H1 (cell line): ENCODE data around the gene TPRA1. TPM values are rescaled to one million over a fixed set of nuclear protein-coding genes. Genes with fewer than 3 reads are reported as not detected.

Source experiments
- CTCF ChIA-PET: fragments of 300-600 bp; sonication (Branson Sonifier 250); formaldehyde crosslinking; loops from one replicate; lab custom pipeline; 2021; ENCODE audit not compliant: partially characterized antibody; lab: Charles Lee
- POLR2A ChIA-PET: fragments of 300-600 bp; sonication (Branson Sonifier 250); formaldehyde crosslinking; loops from one replicate; lab custom pipeline; 2021; ENCODE audit warnings: inconsistent platforms; ENCODE audit not compliant: partially characterized antibody; lab: Charles Lee
- DNase-seq, 2 experiments: peaks; one replicate each; pipeline versions ENCODE4 v3.0.0 to v3.0.0-alpha.2; 2010 to 2022; ENCODE audit warnings: low spot score in 2 of 2, low read depth in 1 of 2, mixed read lengths in 1 of 2
- FAIRE-seq: peaks from 2 replicates; lab custom pipeline; 2011; peaks lifted over from hg19 to GRCh38; lab: Jason Lieb, UNC
- H2AFZ ChIP-seq: 2 replicates; pipeline ENCODE4 v1.8.1; 2012; ENCODE audit warnings: low read length, inconsistent platforms
- H2AK5ac ChIP-seq: 2 replicates; pipeline ENCODE4 v1.6.1; 2013; ENCODE audit warnings: low read depth, low read length
- H2BK120ac ChIP-seq: replicated peaks from 2 replicates; pipeline ENCODE3; 2013; ENCODE audit warnings: low read depth, low read length, inconsistent platforms
- H2BK12ac ChIP-seq: 2 replicates; pipeline ENCODE4 v1.6.1; 2013; ENCODE audit warnings: low read depth, low read length
- H2BK15ac ChIP-seq: 2 replicates; pipeline ENCODE4 v1.6.1; 2013; ENCODE audit warnings: low read length
- H2BK20ac ChIP-seq: 2 replicates; pipeline ENCODE4 v1.6.1; 2013; ENCODE audit warnings: low read length
- H2BK5ac ChIP-seq: 2 replicates; pipeline ENCODE4 v1.6.1; 2013; ENCODE audit warnings: low read depth, low read length
- H3K14ac ChIP-seq: 2 replicates; pipeline ENCODE4 v1.6.1; 2013; ENCODE audit warnings: inconsistent platforms; ENCODE audit not compliant: insufficient read length
- H3K18ac ChIP-seq: 2 replicates; pipeline ENCODE4 v1.6.1; 2013; ENCODE audit warnings: low read length; ENCODE audit errors: extremely low read depth
- H3K23ac ChIP-seq: 2 replicates; pipeline ENCODE4 v1.6.1; 2013; ENCODE audit warnings: inconsistent platforms; ENCODE audit not compliant: insufficient read length
- H3K23me2 ChIP-seq: 2 replicates; pipeline ENCODE4 v1.6.1; 2013; ENCODE audit warnings: low read depth, low read length
- H3K27ac ChIP-seq: 2 replicates; pipeline ENCODE4 v1.6.1; 2011; ENCODE audit warnings: low read depth, low read length, inconsistent platforms
- H3K27me3 ChIP-seq, 4 experiments: replicated peaks in 1 of 4; 1 replicate in 1 of 4; 2 replicates in 3 of 4; pipeline versions ENCODE4 v1.6.1 to v1.8.1; 2011 to 2013; ENCODE audit warnings: low read length in 3 of 4, mild to moderate bottlenecking in 3 of 4, inconsistent platforms in 2 of 4, mixed read lengths in 2 of 4, moderate library complexity in 1 of 4; ENCODE audit not compliant: control insufficient read depth in 3 of 4, insufficient read depth in 3 of 4; ENCODE audit errors: extremely low read depth in 1 of 4
- H3K36me3 ChIP-seq, 4 experiments: 2 replicates each; pipeline versions ENCODE4 v1.6.1 to v1.8.1; 2011 to 2013; ENCODE audit warnings: mild to moderate bottlenecking in 4 of 4, low read length in 3 of 4, moderate library complexity in 2 of 4, control low read depth in 1 of 4, inconsistent platforms in 1 of 4; ENCODE audit not compliant: insufficient read depth in 4 of 4, control insufficient read depth in 2 of 4
- H3K4ac ChIP-seq: replicated peaks from 2 replicates; pipeline ENCODE3; 2013; ENCODE audit warnings: low read length, low read depth, mixed read lengths, inconsistent platforms; ENCODE audit not compliant: insufficient read length
- H3K4me1 ChIP-seq, 4 experiments: replicated peaks in 1 of 4; 1 replicate in 1 of 4; 2 replicates in 3 of 4; pipeline versions ENCODE4 v1.6.1 to v1.8.1; 2011 to 2013; ENCODE audit warnings: low read length in 3 of 4, inconsistent platforms in 2 of 4, mixed read lengths in 1 of 4; ENCODE audit not compliant: insufficient read depth in 4 of 4, control insufficient read depth in 3 of 4
- H3K4me2 ChIP-seq, 2 experiments: 2 replicates each; pipeline versions ENCODE4 v1.6.1 to v1.8.1; 2011 to 2013; ENCODE audit warnings: low read depth in 2 of 2, low read length in 2 of 2, control low read depth in 1 of 2, inconsistent platforms in 1 of 2, mild to moderate bottlenecking in 1 of 2; ENCODE audit not compliant: insufficient read depth in 1 of 2
- H3K4me3 ChIP-seq, 4 experiments: fragments of 200-600, 300-600 bp in 1 of 4; sonication (generic), shearing (Covaris generic), sonication (Bioruptor Twin) in 1 of 4; 2 replicates each; pipeline versions ENCODE4 v1.5.1 to v1.8.1; 2011 to 2016; ENCODE audit warnings: low read length in 4 of 4, low read depth in 3 of 4, control low read depth in 2 of 4, inconsistent platforms in 2 of 4, mild to moderate bottlenecking in 2 of 4, mixed read lengths in 1 of 4, moderate library complexity in 1 of 4; ENCODE audit not compliant: insufficient read depth in 2 of 4; ENCODE audit errors: extremely low read depth in 1 of 4
- H3K56ac ChIP-seq: replicated peaks from 2 replicates; pipeline ENCODE3; 2013; ENCODE audit warnings: low read depth, mild to moderate bottlenecking, mixed read lengths, low read length, inconsistent platforms; ENCODE audit not compliant: insufficient read length
- H3K79me1 ChIP-seq: 2 replicates; pipeline ENCODE4 v1.6.1; 2013; ENCODE audit warnings: low read depth, low read length, control low read depth
- H3K79me2 ChIP-seq, 2 experiments: 2 replicates each; pipeline versions ENCODE4 v1.6.1 to v1.8.1; 2012 to 2013; ENCODE audit warnings: low read length in 2 of 2, mild to moderate bottlenecking in 2 of 2, inconsistent platforms in 1 of 2; ENCODE audit not compliant: insufficient read depth in 2 of 2, control insufficient read depth in 1 of 2
- H3K9ac ChIP-seq, 4 experiments: replicated peaks in 1 of 4; 1 replicate in 1 of 4; 2 replicates in 3 of 4; pipeline versions ENCODE4 v1.6.1 to v1.8.1; 2011 to 2013; ENCODE audit warnings: low read depth in 3 of 4, low read length in 3 of 4, control low read depth in 2 of 4, mild to moderate bottlenecking in 2 of 4, moderate library complexity in 2 of 4, inconsistent platforms in 1 of 4; ENCODE audit errors: extremely low read depth in 1 of 4
- H3K9me3 ChIP-seq, 2 experiments: 2 replicates each; pipeline versions ENCODE4 v1.6.1 to v1.8.1; 2012 to 2013; ENCODE audit warnings: mild to moderate bottlenecking in 2 of 2, moderate library complexity in 2 of 2, control low read depth in 1 of 2, inconsistent platforms in 1 of 2, low read depth in 1 of 2, low read length in 1 of 2, mixed read lengths in 1 of 2; ENCODE audit not compliant: insufficient read depth in 2 of 2
- H4K20me1 ChIP-seq, 2 experiments: replicated peaks in 1 of 2; 2 replicates each; pipeline versions ENCODE3 to v1.8.1; 2011 to 2013; ENCODE audit warnings: inconsistent platforms in 2 of 2, low read length in 2 of 2, mild to moderate bottlenecking in 1 of 2; ENCODE audit not compliant: insufficient read depth in 2 of 2, control insufficient read depth in 1 of 2
- H4K5ac ChIP-seq: 2 replicates; pipeline ENCODE4 v1.6.1; 2013; ENCODE audit warnings: low read length, low read depth, mixed read lengths, inconsistent platforms; ENCODE audit not compliant: insufficient read length
- H4K8ac ChIP-seq: 2 replicates; pipeline ENCODE4 v1.8.0; 2013; ENCODE audit warnings: mild to moderate bottlenecking, moderate library complexity, low read length, inconsistent platforms; ENCODE audit not compliant: insufficient read depth; ENCODE audit errors: extremely low read depth
- H4K91ac ChIP-seq: replicated peaks from 2 replicates; pipeline ENCODE3; 2013; ENCODE audit warnings: low read length, mixed read lengths, inconsistent platforms; ENCODE audit not compliant: insufficient read length
- HDAC2 ChIP-seq, 2 experiments: fragments of 300-600 bp in 1 of 2; sonication (generic) in 1 of 2; IDR thresholded peaks; 2 replicates each; pipeline ENCODE4 v1.6.1; 2011 to 2012; ENCODE audit warnings: low read depth in 2 of 2, low read length in 2 of 2, mild to moderate bottlenecking in 2 of 2, moderate library complexity in 2 of 2, borderline replicate concordance in 1 of 2, inconsistent platforms in 1 of 2
- POLR2AphosphoS5 ChIP-seq: IDR thresholded peaks from 2 replicates; pipeline ENCODE4 v1.6.1; 2011; ENCODE audit warnings: low read depth, low read length
- WGBS, 2 experiments: shearing (Covaris generic) in 1 of 2; methylation state at CpG; one replicate each; pipeline versions ENCODE4 v1.1.6 to v1.1.7; 2013 to 2015; ENCODE audit warnings: low lambda C conversion rate in 2 of 2, mixed read lengths in 2 of 2, inconsistent platforms in 1 of 2, low coverage in 1 of 2, missing lambda C conversion rate in 1 of 2; ENCODE audit not compliant: insufficient replicate concordance in 2 of 2, insufficient coverage in 1 of 2, insufficient read length in 1 of 2; ENCODE audit errors: extremely low coverage in 1 of 2, missing lambda C conversion rate in 1 of 2; 5-methylcytosine and 5-hydroxymethylcytosine counted together
- polyA plus RNA-seq, 7 experiments: library from polyadenylated mRNA; depleted of rRNA in 3 of 7; stranded (reverse) in 5 of 7; unstranded in 2 of 7; fragments of >200 nt in 5 of 7; fragments of 200-250 nt in 2 of 7; gene quantifications; 1 replicate in 5 of 7; 2 replicates in 1 of 7; 4 replicates in 1 of 7; pipeline versions ENCODE4 v1.2.1 to v1.2.3, GENCODE V29; 2011 to 2013; ENCODE audit warnings: missing spikeins in 2 of 7, mixed read lengths in 2 of 7
- total RNA-seq: library from RNA; stranded (reverse); fragmentation: NEBNext Ultra II Directional; extraction: Animal tissue kit (Norgen Biotek cat#: 25700); gene quantifications from 2 replicates; pipeline ENCODE4 v1.2.1, GENCODE V29; 2021

TPRA1 gene
- total and polyA plus RNA-seq, 2 of the 8 experiments (the other 6 are each of a cell fraction or from before 2014, with no cell fraction given) = 18.8 to 38.5 TPM

GRCh38 chr3:127607675-127608361 is 17.3 kb upstream of the TPRA1 start:
- Histone ChIP-seq H2AFZ (no peak overlapping the region), H3K4me2 (no peak overlapping the region), H3K14ac (no peak overlapping the region), H3K9me3 (no peaks in the 10 kb centered on the region), H3K56ac (no peak overlapping the region), H3K36me3 (peaks cover 65 to 93% (median 84%) of the 10 kb centered on the region in 4 experiments), H2BK15ac (no peak overlapping the region), H3K23ac (no peak overlapping the region), H3K79me2 (peaks cover 0 to 26% of the 10 kb centered on the region in 2 experiments; a peak in 3 of 4 replicates), H3K9ac (no peak overlapping the region), H4K5ac (no peak overlapping the region), H2AK5ac (no peak overlapping the region), H4K20me1 (peaks cover 19 to 40% of the 10 kb centered on the region in 2 experiments), H3K27me3 (no peaks in the 10 kb centered on the region), H3K27ac (no peak overlapping the region), H2BK20ac (no peak overlapping the region), H2BK5ac (no peak overlapping the region), H3K23me2 (no peaks in the 10 kb centered on the region), H2BK12ac (no peak overlapping the region), H3K4ac (no peak overlapping the region), H3K4me3 (no peak overlapping the region), H3K18ac (no peak overlapping the region), H3K79me1 (peaks cover 14% of the 10 kb centered on the region), H3K4me1 (no peaks in the 10 kb centered on the region), H2BK120ac (no peak overlapping the region), H4K8ac (no peak overlapping the region), H4K91ac (no peak overlapping the region)
- ChIA-PET POLR2A (interaction anchor here (1.2 to 12.5 kb wide), 9 partner anchors 8 to 39 kb away, joined by 3 to 182 read pairs (median 5); partner anchors contain the start of genes MCM2 and TPRA1), CTCF (interaction anchor here (1.1 to 4.8 kb wide), 4 partner anchors 10 to 45 kb away, joined by 3 to 21 read pairs (median 4); partner anchors contain the start of gene MCM2)
- no peak for DNase-seq
- FAIRE-seq = no peak
- WGBS, 2 experiments = 94% methylated on average over 7 of the region's 7 CpGs; no CpG with 5 or more reads in 1 of the 2 experiments
- TF ChIP-seq POLR2AphosphoS5 = peak; percentile 73; the same call in 1 of the 2 replicates
- TF ChIP-seq HDAC2 (IDR thresholded peaks at IDR 0.05; ENCODE audit: borderline replicate concordance in 1 of 2, low read depth in 2 of 2, low read length in 2 of 2) = no peak
